Activated T-helper 1 cell treated with Interleukin-2 at 50 U/mL for 16 hours (primary cell): Measurements from ENCODE around the gene ARF1.

ENCODE experiments used
- DNase-seq: peaks from one replicate; pipeline ENCODE4 v3.0.0-alpha.2; 2020; ENCODE audit warnings: low read depth

Gene ARF1

DNA sequence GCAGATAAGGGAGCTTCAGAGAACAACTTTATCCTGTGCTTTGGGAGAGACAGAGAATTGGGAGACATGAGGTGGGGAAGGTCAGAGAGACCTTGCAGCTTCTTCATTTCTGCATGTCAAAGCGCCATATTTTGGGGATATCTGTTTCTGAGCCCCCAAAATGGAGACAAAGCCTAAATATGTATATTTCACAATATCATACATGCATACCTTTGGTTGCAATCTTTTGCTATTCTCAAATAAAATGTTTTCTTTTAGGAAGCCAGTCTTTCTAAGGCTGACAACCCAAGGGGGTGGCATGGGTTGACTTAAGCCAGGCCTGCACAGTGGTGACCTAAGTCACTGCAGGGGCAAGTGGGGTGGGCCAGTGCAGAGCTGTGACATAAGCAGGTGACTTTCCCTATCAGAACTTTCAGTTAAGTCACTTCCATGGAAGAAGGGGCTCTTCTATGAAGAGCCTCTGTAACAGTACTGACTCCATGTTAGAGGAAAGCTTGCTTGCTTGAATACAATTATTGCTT is 40.5 kb downstream of the ARF1 start:
- no peak for DNase-seq

DNA sequence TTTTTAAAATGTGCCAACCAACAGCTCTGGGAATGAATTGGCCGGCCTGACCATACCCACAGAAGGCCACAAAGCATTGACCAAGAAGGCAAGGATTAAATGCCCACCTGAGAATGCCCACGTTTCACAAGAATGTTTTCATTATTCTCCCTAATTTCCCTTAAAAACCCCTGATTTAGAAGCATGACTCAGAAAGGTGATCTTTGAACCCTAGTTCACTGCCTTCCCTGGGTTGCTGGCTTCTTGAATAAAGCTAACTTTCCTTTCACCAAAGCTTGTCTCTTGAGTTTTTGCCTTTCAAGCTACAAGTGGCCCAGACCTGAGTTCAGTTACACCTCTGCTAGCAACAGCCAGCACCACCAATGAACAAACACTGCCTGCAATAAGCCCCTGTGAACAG is 41.0 kb downstream of the ARF1 start:
- no peak for DNase-seq

DNA sequence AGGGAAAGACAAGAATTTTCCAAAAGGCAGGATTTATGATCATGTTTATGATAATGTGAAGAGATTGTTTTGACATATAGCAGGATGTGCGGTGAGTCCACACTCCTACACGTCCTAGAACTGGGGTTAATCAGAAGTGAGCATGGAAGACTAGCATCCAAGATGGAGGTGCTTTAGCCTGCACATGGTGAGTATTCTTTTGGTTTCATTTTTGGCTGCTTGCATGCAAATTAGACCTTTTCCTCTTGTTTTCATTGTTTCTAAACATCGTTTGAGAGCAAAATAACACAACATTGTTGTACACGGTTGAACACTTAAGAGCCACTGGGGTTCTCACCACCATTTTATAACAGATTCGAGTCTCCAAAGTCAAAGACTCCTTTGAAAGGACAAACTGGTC is 42.7 kb downstream of the ARF1 start:
- DNase-seq = no peak

DNA sequence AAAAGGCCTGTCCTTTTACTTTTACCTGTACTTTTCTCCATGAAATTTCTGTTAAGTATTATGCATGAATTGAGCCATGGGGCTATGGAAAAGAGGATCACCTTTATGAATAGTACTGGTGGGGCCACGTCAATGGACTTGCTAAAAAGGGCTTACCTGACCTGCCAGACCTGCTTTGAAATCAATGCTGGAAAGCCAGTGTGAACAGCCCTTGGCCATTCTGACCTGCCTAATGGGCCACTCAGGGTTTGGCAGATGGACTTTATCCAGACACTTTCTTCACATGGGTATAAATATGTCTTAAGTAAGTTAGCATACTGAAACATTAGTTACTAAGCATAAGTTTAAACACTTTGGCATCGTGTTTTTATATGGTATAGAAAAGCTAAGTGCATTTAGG is 49.3 kb downstream of the ARF1 start:
- no peak for DNase-seq

DNA sequence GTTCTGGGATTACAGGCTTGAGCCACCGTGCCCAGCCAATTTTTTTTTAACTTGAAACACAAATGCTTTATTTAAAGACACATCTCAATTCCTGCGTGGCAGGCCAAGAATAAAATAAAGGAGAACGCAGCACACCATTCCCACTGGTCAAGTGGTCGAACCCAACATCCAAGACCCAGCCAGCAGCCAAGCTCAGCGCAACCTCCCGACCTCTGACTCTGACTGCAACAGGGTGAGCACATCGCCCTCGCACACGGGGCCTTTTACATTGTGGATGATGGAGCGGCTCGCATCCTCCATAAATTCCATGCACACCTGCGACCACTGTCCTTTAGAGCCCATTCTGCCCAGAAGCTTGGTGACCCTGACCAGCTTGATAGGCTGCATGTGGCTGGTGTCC is 52.1 kb downstream of the ARF1 start:
- no peak for DNase-seq

DNA sequence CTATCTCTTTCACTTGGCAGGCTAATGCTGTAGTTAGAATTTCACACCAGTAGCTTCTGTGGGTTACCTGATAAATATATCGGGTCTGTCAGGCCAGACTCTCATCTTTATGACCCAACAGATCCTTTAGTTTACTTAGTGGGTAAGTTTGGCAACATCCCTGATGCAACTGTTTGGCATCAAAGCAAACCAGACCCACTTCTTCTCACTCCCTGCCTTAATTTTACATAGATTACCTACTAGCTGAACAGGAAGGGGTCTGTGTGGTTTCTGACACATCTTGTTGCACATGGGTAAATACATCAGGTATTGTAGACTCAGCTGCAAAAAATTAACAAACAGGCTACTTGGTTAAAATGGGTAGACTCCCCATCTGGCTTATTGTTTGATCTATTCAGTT is 54.4 kb downstream of the ARF1 start:
- no peak for DNase-seq

DNA sequence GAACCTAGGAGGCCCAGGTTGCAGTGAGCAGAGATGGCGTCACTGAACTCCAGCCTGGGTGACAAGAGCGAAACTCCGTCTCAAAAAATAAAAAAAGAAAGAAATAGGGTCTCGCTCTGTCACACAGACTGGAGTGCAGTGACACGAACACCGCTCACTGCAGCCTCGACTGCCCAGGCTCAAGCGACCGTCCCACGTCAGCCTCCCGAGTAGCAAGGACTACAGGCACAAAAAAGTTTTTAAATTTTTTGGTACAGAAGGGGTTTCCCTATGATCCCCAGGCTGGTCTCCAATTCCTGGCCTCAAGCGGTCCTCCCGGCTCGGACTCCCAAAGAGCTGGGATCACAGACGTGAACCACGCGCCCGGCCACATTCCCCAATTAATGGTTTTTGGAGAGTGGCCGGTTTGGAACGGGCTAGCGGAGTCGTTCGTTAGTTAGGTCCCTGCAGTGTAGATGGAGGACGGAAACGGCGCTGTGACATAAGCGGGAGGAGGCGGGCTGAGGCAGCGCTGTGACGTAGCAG is 57.0 kb downstream of the ARF1 start:
- no peak for DNase-seq

DNA sequence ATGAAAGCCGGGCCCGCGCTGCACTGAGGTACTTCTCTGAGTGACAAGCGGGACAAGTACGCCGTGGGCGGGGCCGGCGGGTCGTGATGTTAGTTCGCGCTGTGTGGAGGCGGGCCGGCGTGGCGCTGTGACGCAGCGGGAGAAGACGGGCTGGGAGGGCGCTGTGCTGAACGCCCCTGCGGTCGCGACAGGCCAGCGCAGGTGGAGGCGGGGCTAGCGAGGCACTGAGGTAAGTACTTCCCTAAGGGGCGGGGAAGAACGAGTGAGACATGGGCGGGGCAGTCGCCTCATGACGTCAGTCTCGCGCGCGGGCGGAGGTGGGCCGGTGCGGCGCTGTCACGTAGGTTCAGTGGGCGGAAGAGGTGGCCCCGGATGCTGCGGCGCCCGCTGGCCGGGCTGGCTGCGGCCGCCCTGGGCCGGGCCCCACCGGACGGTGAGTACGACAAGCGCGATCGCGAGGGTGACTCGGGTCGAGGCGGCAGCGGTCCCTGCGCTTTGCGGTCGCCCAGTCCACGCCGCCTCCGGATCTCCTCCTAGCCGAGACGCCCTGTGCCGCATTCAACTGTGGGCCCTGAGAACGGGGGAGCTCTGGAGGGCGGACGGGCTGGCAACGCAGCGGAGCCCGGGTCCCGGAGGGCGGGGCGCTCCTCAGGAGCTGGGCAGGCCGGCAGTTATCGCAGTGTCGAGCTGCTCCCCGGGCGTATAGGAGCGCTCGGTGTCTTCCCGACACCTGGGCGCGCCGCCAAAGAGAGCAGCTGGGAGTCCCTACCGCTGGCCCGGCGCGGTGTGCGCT is 57.6 kb downstream of the ARF1 start, which contains the start of gene GUK1:
Gene GUK1 (plus strand): TSS at position 349 of the 793 bp plus-strand sequence. CDS start 24 bp downstream, at position 373.
- peak; percentile 100 for DNase-seq

DNA sequence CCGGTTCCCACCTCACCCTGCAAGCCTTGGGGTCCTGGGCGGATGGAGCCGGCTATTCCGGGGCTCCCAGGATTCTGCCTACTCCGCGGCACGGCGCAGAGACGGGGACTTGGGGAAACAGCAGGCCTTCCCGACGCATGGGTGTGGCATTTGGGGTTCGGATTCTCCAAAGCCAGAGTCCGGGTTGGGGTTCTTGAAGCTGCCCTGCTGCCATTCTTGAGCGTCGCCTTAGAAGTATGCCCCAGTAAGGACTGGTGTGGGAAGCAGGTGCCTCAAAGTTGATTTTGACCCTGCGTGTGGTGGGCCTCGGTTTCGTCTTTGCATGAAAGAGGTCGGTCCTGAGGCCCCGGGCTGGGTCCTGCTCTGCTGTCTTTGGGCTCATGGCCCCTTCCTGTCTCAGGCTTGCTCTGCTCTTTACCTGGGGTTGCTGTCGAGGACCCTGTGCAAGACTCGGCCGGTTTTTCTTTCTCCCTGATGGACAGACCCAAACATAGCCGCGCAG is 58.3 kb downstream of the ARF1 start:
- DNase-seq = no peak

DNA sequence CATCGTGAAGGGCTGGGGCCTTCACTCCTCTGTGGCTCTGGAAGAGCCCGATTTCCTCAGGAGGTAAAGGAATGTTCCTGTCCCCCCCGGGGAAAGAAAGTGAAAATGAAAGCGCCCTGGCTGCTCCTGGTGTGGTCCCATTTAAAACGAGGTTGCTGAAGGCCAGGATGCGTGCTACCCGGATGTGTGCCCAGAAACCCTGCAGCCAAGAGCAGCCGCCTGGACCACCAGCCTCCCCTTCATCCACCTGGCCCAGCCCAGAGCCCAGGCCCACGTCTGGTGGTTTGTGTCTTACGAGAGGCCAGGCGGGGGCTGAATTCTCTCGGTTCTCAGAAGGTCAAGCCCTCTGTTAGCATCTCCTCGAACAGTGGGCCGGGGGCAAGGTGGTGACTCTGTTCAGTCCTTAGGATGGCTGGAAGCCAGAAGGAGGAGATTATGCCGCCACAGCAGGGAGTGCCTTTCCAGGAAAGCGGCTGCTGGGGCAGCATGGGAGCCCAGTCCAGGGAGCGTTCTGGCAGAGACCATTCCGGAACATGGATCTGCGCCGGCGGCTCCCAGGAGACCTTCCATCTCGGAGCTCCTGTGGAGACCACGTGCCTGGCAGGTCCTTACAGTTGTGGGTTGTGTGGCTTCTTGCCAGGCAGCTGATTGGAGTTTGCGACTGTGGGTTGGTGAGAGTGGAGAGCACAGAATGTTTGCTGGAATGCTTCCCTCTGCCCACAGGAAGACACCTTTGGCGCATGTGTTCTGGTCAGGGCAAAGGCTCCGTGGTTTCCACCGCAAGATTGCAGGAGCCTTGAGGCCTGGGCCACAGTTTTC is 58.9 kb downstream of the ARF1 start:
- no peak for DNase-seq

DNA sequence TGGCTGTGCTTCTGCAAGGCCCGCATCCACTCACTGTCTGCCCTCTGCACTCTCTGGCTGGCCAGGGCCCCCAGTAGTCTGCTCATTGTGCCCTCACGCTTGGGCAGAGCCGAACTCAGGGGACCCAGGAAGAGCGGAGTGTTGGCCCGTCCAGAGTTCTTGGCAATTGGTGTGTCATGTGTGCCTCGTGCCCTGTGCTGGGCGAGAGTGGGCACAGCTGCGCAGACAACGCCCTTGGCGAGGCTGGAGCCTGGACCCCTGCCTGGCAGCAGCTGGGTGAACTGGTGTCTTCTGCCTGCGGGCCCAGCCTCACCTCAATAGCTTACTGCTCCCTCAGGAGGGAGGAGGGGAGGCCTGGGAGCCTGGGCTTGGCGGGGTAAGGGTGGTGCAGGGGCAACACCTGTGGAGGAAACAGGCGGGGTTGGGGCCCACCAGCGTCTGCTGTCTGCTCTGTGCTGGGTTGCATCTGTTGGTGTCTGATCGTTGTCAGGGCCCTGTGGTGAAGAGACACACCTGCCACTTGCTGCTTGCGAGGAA is 59.7 kb downstream of the ARF1 start:
- DNase-seq = no peak

DNA sequence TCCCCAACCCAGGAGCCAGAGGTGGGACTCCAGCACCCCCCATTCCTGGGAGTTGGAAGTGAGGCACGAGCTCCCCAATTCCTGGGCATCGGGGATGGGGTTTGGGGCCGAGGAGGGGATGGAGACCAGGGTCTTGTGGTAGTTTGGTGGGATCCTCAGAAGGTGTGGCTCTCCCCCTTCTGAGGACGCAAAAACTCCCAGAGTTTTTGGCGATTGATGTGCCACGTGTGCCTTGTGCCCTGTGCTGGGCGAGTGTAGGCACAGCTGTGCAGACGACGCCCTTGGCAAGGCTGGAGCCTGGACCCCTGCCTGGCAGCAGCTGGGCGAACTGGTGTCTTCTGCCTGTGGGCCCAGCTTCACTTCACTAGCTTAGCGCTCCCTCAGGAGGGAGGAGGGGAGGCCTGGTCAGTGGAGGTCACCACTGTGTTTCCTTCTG is 60.2 kb downstream of the ARF1 start:
- no peak for DNase-seq

DNA sequence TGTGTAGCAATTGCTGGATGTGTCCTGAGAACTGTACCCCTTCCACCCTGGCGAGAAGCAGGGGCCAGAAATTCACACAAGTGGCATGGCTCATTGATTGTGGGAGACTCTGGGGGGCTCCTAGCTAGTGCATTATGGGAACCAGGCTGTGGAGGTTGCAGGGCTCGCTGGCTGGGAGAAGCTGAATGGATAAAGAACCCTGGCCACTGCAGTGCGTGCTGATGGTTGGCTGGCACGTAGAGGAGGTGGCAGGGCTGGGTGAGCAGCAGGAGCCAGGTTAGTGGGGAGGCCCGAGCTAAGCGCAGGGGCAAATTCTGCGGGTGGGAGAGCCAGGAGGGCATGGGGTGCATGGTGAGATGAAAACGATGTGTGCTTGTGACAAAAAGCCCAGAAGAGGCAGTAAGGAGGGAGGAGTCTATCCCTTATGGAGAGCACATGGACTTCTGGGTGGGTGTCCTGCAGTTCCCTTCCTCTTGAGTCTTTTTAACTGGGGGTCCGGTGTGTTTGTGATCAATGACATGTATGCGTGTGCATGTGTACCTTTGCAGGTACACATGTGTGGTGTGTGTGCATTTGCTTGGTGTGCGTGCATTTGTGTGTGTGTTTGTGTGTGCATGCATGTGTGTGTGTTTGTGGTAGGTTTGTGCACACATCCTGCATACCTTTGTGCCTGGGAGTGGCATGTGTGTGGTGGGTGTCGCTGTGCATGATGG is 61.1 kb downstream of the ARF1 start:
- DNase-seq = no peak

DNA sequence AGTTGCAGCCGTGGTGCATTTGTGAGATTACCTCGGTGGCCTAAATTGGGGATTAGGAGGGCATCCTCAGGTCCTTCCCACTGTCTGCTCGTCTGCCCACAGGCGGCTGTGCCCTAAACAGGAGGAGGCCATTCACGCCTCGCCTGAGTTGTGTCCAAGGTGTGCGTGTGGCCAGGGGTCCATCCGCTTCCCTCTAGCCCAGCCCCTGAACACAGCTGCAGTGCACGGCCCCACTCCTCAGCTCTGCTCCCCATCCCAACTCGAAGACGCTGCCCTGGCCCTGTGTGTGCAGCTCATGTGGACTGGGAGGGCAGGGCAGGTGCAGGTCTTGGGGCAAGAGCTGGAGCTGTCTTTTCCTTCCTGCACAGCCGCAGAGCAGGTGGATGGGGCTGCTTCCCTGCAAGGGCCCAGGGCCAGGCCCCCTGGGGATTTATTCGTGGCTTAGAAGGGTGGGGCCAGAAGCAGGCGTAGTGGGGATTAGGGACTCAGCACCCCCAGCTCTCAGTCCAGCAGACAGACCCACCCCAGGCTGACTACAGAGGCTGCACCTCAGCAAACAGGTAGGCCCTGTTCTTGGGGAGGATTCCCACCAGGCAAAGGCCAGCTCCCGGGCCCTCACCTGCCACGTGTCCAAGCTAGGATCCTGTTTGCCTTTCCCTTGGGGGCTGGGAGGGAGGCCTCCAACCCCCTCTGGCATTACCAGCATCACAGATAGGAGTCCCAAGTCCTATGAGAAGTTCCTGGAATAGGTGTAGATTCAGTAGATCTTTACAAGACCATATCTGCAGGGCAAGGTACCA is 61.9 kb downstream of the ARF1 start:
- no peak for DNase-seq

DNA sequence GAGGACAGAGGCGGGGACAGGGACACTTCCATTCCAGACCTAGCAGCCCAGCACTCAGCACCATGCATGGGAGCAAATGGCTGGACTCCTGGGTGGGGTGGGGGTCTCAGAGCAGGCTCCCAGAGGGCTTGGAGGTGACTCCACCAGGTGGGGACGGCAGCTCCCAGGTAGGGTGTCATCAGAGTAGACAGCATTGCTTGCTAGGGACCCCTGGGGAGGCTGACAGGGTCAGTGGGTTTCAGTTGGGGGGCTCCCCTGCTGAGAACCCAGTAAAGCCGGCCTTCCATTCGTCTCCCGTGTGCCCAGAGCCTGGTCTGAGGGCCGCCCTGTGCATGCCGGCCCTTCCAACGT is 62.5 kb downstream of the ARF1 start:
- no peak for DNase-seq

DNA sequence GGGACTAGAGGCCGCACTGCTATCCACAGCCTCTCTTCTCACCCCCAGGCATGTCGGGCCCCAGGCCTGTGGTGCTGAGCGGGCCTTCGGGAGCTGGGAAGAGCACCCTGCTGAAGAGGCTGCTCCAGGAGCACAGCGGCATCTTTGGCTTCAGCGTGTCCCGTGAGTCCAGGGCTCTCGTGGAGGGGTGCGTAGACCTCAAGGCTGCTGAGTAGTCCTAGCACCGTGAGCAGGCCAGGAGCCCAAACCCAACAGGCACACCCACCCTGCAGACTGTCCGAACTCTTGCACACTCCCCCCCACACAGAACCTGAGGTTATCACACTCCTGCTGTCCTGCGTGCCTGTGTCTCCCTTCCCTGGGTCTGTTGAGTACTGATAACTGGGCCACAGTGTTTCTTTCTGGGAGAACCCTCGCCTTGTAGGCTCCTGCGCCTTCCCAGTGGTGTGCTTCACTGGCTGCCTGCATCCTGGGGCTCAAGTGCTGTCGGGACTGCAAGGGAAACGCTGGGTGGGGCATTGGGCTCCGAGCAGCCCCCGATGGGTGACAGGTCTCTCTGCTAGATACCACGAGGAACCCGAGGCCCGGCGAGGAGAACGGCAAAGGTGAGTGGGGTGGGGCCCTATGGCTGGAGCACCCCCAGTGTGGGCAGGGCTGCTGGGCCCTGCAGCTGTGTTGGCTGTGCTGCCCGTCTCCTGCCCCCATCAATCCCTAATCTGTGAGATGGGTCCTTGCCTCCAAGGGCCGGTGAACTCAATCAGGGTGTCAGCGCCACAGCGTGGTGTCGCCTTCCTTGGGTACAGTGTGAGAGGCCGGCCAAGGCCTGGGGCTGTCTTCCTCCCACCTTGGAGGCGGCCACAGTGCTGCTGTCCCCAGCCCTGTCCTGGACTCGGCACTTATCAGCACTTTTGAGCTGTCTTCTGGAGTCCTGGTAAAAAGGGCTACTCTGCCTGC is 63.2 kb downstream of the ARF1 start:
- no peak for DNase-seq

DNA sequence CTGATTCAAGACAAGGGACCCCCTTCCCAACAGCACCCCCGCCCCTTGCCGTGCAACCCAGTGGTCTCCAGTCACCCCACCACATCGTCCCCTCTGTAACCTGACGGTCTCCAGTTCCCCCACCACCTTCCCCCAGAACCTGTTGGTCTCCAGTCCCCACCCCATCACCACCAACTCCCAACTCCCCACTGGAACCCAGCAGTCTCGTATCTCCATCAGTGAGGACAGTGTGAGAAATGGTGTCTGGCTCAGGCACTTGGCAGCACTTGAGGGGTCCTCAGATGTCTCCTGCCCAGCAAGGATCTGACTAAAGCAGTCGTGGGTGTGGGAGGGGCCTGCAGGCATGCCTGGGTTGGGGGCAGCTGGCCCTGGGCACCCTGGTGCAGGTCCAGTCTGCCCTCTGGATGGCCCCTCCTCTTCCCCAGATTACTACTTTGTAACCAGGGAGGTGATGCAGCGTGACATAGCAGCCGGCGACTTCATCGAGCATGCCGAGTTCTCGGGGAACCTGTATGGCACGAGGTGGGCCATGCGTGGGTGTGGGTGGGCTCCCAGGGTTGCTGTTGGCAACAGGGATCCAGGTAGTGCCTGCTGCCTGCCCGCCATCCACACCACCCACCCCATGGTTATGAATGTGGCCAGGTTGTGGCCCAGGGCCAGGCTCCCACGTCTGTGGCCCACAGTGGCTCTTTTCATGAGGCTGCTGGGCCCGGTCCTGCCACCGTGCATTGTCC is 64.1 kb downstream of the ARF1 start:
- DNase-seq = no peak

DNA sequence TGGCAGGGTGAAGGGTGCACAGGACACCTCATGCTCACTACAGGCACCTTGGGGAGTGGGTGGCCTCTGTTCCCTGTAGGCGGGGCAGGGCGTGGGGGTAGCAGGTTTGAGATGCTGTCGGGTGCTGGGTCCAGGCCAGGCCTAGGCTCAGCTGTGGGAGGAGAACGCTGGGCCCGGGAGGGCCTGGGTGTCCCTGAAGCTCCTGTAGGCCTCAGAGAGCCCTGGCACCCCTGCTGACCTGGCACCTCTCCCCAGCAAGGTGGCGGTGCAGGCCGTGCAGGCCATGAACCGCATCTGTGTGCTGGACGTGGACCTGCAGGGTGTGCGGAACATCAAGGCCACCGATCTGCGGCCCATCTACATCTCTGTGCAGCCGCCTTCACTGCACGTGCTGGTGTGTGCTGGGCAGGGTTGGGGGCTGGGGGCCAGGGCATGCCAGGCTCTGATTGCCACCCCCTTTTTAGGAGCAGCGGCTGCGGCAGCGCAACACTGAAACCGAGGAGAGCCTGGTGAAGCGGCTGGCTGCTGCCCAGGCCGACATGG is 64.7 kb downstream of the ARF1 start:
- no peak for DNase-seq

DNA sequence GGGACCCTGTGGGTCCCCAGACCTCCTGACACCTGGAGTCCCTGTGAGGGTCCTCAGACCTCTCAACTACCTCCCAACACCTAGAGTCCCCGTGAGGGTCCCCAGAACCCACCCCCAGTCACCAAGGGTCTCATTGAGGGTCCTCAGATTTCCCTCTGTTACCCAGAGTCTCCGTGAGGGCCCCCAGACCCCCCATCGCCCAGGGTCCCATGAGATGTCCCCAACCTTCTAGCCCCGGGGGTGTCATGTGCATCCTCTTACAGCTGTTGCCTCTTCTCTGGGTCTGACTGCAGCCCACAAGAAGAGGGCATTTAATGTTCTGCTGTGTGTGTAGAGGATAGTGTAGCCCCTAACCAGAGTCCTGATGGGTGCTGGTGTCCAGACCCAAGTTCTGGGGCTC is 65.3 kb downstream of the ARF1 start:
- DNase-seq = no peak
